WTC11 (cell line): Measurements from ENCODE around the gene KICS2. TPM values are rescaled to one million over a fixed set of nuclear protein-coding genes. Genes with fewer than 3 reads are reported as not detected.

Source experiments
- ATAC-seq: fragments of 200-7000 bp; cut with Tn5 transposase; 2 replicates; pipeline ENCODE4 v1.10.0; 2021; ENCODE audit warnings: mild to moderate bottlenecking, moderate library complexity
- CTCF ChIA-PET: fragments of 300-600 bp; sonication (Branson Sonifier 250); formaldehyde crosslinking; loops from one replicate; lab custom pipeline; 2021; ENCODE audit warnings: antibody characterized with exemption; lab: Charles Lee
- POLR2A ChIA-PET: fragments of 350-600 bp; sonication (Branson Sonifier 250); formaldehyde crosslinking; loops from one replicate; lab custom pipeline; 2021; ENCODE audit warnings: antibody characterized with exemption; lab: Charles Lee
- DNase-seq: peaks from one replicate; pipeline ENCODE4 v3.0.0; 2021; ENCODE audit warnings: low spot score
- H3K27ac Mint-ChIP-seq: 2 replicates; pipeline ENCODE4 v1.8.0; 2021; ENCODE audit warnings: mixed read lengths
- H3K27me3 Mint-ChIP-seq: 2 replicates; pipeline ENCODE4 v1.8.0; 2021; ENCODE audit warnings: low read depth, mild to moderate bottlenecking, moderate library complexity, mixed read lengths
- H3K36me3 Mint-ChIP-seq: 2 replicates; pipeline ENCODE4 v1.8.0; 2021; ENCODE audit warnings: mixed read lengths
- H3K4me1 Mint-ChIP-seq: 2 replicates; pipeline ENCODE4 v1.8.0; 2022; ENCODE audit warnings: mixed read lengths
- H3K4me3 Mint-ChIP-seq: 2 replicates; pipeline ENCODE4 v1.8.0; 2021; ENCODE audit warnings: mild to moderate bottlenecking, moderate library complexity, mixed read lengths
- H3K9me3 Mint-ChIP-seq: 2 replicates; pipeline ENCODE4 v1.8.0; 2021; ENCODE audit warnings: mixed read lengths
- ATF2 ChIP-seq: sonication (generic); formaldehyde crosslinking; IDR thresholded peaks from 2 replicates; pipeline ENCODE4 v1.8.1; 2022; ENCODE audit warnings: low read depth, missing genetic modification reagents, borderline replicate concordance
- ATF6 ChIP-seq: sonication (generic); formaldehyde crosslinking; IDR thresholded peaks from 2 replicates; pipeline ENCODE4 v1.8.1; 2023; ENCODE audit warnings: mild to moderate bottlenecking, missing genetic modification reagents
- CREB1 ChIP-seq: sonication (generic); formaldehyde crosslinking; IDR thresholded peaks from 2 replicates; pipeline ENCODE4 v1.8.0; 2023; ENCODE audit warnings: mild to moderate bottlenecking, missing genetic modification reagents
- CTCF ChIP-seq: fragments of 200-600 bp; IDR thresholded peaks from 2 replicates; pipeline ENCODE4 v1.8.0; 2022; ENCODE audit warnings: antibody characterized with exemption
- E2F5 ChIP-seq: sonication (generic); formaldehyde crosslinking; IDR thresholded peaks from 2 replicates; pipeline ENCODE4 v1.8.1; 2022; ENCODE audit warnings: mild to moderate bottlenecking, moderate library complexity, missing genetic modification reagents
- ELF4 ChIP-seq: sonication (generic); formaldehyde crosslinking; IDR thresholded peaks from 2 replicates; pipeline ENCODE4 v1.8.1; 2022; ENCODE audit warnings: low read depth, mild to moderate bottlenecking, moderate library complexity, missing genetic modification reagents
- GABPB1 ChIP-seq: sonication (generic); formaldehyde crosslinking; IDR thresholded peaks from 2 replicates; pipeline ENCODE4 v1.8.1; 2023; ENCODE audit warnings: mild to moderate bottlenecking, missing genetic modification reagents
- GTF2I ChIP-seq: fragments of 250-450 bp; sonication (Bioruptor Pico); conservative IDR thresholded peaks from 2 replicates; pipeline ENCODE4 v1.4.0; 2021; ENCODE audit warnings: mild to moderate bottlenecking
- IRF1 ChIP-seq: sonication (generic); formaldehyde crosslinking; IDR thresholded peaks from 2 replicates; pipeline ENCODE4 v1.8.0; 2023; ENCODE audit warnings: missing genetic modification reagents
- JAZF1 ChIP-seq: fragments of 250-450 bp; sonication (Bioruptor Pico); IDR thresholded peaks from 2 replicates; pipeline ENCODE4 v1.9.0; 2021; ENCODE audit warnings: moderate library complexity, mild to moderate bottlenecking, inconsistent platforms
- KAT7 ChIP-seq: sonication (generic); formaldehyde crosslinking; IDR thresholded peaks from 2 replicates; pipeline ENCODE4 v1.8.1; 2023; ENCODE audit warnings: missing genetic modification reagents, mild to moderate bottlenecking, borderline replicate concordance
- MAX ChIP-seq: sonication (generic); formaldehyde crosslinking; IDR thresholded peaks from 2 replicates; pipeline ENCODE4 v1.8.0; 2022; ENCODE audit warnings: mild to moderate bottlenecking, missing genetic modification reagents
- NFE2L1 ChIP-seq: sonication (generic); formaldehyde crosslinking; IDR thresholded peaks from 2 replicates; pipeline ENCODE4 v1.8.1; 2023; ENCODE audit warnings: missing genetic modification reagents
- NFYB ChIP-seq: sonication (generic); formaldehyde crosslinking; conservative IDR thresholded peaks from 2 replicates; pipeline ENCODE4 v1.8.0; 2022; ENCODE audit warnings: low read depth, missing genetic modification reagents
- NR1H2 ChIP-seq: sonication (generic); formaldehyde crosslinking; IDR thresholded peaks from 2 replicates; pipeline ENCODE4 v1.9.0; 2021; ENCODE audit warnings: mild to moderate bottlenecking, moderate library complexity, missing genetic modification reagents
- NR3C1 ChIP-seq: sonication (generic); formaldehyde crosslinking; conservative IDR thresholded peaks from 2 replicates; pipeline ENCODE4 v1.8.1; 2023; ENCODE audit warnings: low read depth, mild to moderate bottlenecking, missing genetic modification reagents
- RELA ChIP-seq: sonication (generic); formaldehyde crosslinking; IDR thresholded peaks from 2 replicates; pipeline ENCODE4 v1.8.1; 2022; ENCODE audit warnings: missing genetic modification reagents, mild to moderate bottlenecking, borderline replicate concordance
- TCF7 ChIP-seq: sonication (generic); formaldehyde crosslinking; IDR thresholded peaks from 2 replicates; pipeline ENCODE4 v1.8.0; 2022; ENCODE audit warnings: mild to moderate bottlenecking, low read depth, missing genetic modification reagents, moderate library complexity
- TEAD1 ChIP-seq: sonication (generic); formaldehyde crosslinking; IDR thresholded peaks from 2 replicates; pipeline ENCODE4 v1.8.0; 2022; ENCODE audit warnings: mild to moderate bottlenecking, missing genetic modification reagents
- ZMAT4 ChIP-seq: fragments of 250-450 bp; sonication (Bioruptor Pico); IDR thresholded peaks from 2 replicates; pipeline ENCODE4 v1.9.0; 2021; ENCODE audit warnings: mild to moderate bottlenecking
- ZNF121 ChIP-seq: sonication (generic); formaldehyde crosslinking; IDR thresholded peaks from 2 replicates; pipeline ENCODE4 v1.8.0; 2023; ENCODE audit warnings: missing genetic modification reagents
- ZNF317 ChIP-seq: sonication (generic); formaldehyde crosslinking; IDR thresholded peaks from 2 replicates; pipeline ENCODE4 v1.8.1; 2023; ENCODE audit warnings: low read depth, mild to moderate bottlenecking, moderate library complexity, missing genetic modification reagents, borderline replicate concordance
- ZNF416 ChIP-seq: fragments of 250-450 bp; sonication (Bioruptor Pico); IDR thresholded peaks from 2 replicates; pipeline ENCODE4 v1.9.0; 2021; ENCODE audit warnings: mild to moderate bottlenecking, inconsistent platforms
- ZNF423 ChIP-seq: fragments of 250-450 bp; sonication (Bioruptor Pico); IDR thresholded peaks from 2 replicates; pipeline ENCODE4 v2.1.2; 2022; ENCODE audit warnings: mild to moderate bottlenecking, moderate library complexity
- total RNA-seq: library from RNA; stranded (reverse); gene quantifications from 3 replicates; pipeline ENCODE4 v1.2.3, GENCODE V29; 2021

The KICS2 gene
- total RNA-seq, 1 experiment from 2014 or later = 10.7 TPM

- no peak for TF ChIP-seq ZNF121 (CRISPR knock-in tag)
- TF ChIP-seq NR1H2 (CRISPR knock-in tag) = no peak
Observed at GRCh38 chr12:64193931-64194330, 28.2 kb downstream of the KICS2 start (continued).

GRCh38 chr12:64192644-64193444, 29.3 kb downstream of the KICS2 start:
- TF ChIP-seq GTF2I (CRISPR knock-in tag) (no peak), ZNF416 (no peak), ATF2 (no peak), ZNF317 (no peak), ZNF423 (CRISPR knock-in tag) (no peak), CREB1 (CRISPR knock-in tag) (no peak), E2F5 (CRISPR knock-in tag) (no peak), NFYB (CRISPR knock-in tag) (no peak), TEAD1 (no peak), ELF4 (no peak), IRF1 (no peak), RELA (CRISPR knock-in tag) (no peak), KAT7 (CRISPR knock-in tag) (no peak), GABPB1 (CRISPR knock-in tag) (no peak), ATF6 (CRISPR knock-in tag) (no peak), ZMAT4 (CRISPR knock-in tag) (no peak), JAZF1 (CRISPR knock-in tag) (no peak), NFE2L1 (no peak)
- TF ChIP-seq, all 79 proteins: peak for 0
- no peaks in the 10 kb centered on the region for H3K9me3 Mint-ChIP-seq
- ChIA-PET CTCF (no interaction called here), POLR2A (no interaction called here)
- H3K27me3 Mint-ChIP-seq = no peaks in the 10 kb centered on the region
- no peak overlapping the region for H3K4me3 Mint-ChIP-seq
- ATAC-seq (no peak), DNase-seq (no peak)
- peaks cover 3% of the 10 kb centered on the region for H3K4me1 Mint-ChIP-seq
- peaks cover 17% of the 10 kb centered on the region for H3K36me3 Mint-ChIP-seq
- no peak overlapping the region for H3K27ac Mint-ChIP-seq

- DNase-seq = no peak
- no peak for ATAC-seq
- no peak for TF ChIP-seq MAX (CRISPR knock-in tag)
- TF ChIP-seq CTCF = no peak
- no peak for TF ChIP-seq TCF7 (CRISPR knock-in tag)
- TF ChIP-seq NR3C1 = no peak
- TF ChIP-seq RELA (CRISPR knock-in tag) = no peak
- no peak for TF ChIP-seq ZNF317
- CTCF ChIA-PET = interaction anchor here (0.9 kb wide), 1 partner anchor 8 kb away, joined by 4 read pairs; no protein-coding TSS in a partner anchor
- Mint-ChIP-seq H3K36me3 (peaks cover 16% of the 10 kb centered on the region), H3K4me1 (peaks cover 2% of the 10 kb centered on the region), H3K27me3 (no peaks in the 10 kb centered on the region), H3K4me3 (no peak overlapping the region), H3K27ac (no peak overlapping the region), H3K9me3 (no peaks in the 10 kb centered on the region)
- POLR2A ChIA-PET = no interaction called here
Observed at GRCh38 chr12:64190140-64190539, 32.0 kb downstream of the KICS2 start.
